Activated effector memory CD4-positive, alpha-beta T cell treated with anti-CD3 and anti-CD28 coated beads, Interleukin-2, amount 50 U/mL, for 16 hours (primary cell): ENCODE measurements around the gene DDAH2.

Experiments used
- DNase-seq: peaks from one replicate; pipeline ENCODE4 v3.0.0-alpha.2; 2020

Gene DDAH2

DNA sequence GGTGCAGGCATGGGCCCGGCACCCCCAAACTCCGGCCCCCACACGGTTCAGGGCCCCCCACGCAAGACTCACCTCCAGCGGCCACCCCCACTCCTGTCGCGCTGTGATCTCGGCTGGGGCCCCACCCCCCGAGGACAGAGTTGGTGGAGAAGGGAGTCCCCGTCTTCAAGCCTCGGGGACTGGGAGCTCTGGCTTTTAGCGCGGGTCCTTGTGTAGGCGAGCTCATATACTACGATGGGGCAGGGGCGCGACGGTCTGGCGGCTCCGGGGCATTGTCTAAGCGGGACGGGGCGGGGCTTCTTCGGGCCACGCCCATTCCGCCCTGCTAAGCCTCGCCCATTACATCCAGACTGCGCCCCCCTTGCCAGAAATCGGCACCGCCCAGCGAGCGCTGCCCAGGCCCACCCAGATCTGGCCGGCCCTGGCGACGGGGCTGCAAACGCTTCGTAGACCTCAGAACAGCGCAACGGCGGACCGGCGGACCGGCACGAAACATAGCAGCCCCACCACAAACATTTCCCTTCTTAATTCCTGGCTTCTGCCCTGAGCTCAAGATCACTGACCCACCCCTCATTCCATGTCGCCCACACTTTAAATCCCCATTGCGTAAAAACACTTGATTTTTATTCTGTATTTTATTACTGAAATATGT is 1.0 kb upstream of the DDAH2 start:
- DNase-seq, result peak; percentile 86

DNA sequence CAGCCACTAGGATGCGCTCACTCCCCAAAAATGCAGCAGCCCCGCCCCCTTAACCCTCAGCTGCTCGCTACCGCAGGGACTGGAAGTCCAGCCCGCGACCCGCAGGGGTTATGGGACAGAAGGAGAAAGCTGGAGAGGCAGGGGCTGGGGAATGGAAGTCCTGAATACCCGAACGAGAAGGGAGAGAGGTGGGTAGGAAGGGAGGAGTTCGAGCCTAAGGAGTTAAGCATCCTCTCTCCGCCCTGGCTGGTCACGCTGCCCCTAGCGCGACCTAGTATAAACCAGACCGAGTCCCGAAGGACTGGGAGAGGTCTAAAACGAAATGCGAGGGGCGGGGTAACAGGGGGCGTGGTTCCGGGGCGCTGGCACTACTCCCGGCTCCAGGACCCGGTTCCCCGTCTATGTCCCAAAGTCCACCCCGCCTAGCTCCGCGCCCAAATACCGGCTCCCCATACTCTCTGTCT is 448 bp upstream of the DDAH2 start:
- DNase-seq, result peak; percentile 93

DNA sequence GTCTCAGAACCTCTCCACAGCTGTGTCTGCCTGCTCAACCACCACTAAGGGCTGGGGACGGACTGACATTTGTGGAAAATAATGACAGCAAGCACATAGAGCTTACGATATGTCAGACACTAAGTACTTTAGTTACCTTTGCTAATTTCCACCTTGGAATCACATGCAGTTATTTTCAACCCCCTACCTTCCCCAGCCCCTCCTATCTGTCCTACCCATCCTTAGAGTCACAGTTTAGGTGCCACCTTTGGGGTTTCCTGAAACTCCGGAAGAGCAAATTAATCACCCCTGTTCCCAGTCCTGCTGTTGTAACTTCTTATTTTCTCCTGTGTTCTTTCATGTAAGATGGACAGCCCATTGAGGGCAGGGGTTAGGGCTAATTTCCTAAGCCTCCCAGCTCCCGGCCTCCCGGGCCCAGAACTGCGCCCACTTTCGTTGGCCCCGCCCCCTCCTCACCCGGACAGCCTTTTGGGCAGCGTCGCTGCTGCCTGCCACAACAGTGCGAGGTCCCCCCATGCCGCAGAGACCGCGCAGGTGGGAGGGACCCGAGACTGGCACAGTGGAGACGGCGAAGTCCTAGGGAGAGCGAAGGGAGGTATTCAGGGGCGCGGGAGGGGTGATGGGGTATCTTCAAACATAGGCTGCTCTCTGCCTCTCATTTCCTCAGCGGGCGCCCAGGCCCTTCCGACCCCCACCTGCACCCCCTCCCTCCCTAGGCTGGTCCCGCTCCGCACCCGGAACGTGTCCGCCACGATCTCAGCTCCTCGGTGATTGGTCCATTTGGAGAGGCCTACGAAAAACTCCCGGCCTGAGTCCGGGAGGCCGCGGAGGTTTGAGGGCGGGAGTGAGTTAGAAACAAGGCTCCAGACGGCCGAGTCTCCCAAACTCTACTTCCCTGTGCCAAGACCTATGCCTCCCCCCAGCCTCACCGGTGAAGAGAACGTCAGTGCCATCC is 1.1 kb downstream of the DDAH2 start:
- DNase-seq, result no peak

DNA sequence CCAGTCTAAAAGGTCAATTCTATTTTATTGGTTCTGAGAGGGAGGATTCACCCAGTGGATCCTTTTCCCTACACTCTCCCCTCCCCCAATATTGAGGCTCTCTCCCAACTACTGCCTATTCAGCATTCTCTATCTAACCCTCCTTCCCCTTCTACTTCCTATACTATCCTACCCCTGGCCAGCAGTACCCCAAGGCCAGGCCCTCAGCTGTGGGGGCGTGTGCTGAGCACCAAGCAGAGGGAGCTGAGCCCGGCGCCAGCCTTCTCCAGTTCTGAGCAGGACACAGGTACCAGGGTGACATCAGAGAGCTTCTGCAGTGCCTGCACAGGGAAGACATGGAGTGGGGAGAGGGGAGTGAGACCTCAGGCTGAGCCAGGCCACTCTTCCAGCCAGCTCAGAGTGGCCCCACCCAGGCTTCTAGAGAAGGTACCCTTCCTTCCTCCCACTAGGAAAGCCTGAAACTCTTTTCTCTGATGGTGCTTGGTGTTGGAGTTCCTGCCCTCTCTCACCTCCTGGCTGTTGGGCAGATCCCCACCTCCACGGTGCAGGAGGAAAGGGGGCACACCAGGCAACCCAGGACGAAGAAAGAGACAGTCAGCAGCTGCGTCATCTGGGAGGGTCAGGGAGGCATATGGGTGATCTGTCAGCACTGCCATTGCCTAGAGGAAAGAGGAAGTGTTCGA is 1.9 kb downstream of the DDAH2 start:
- no peak for DNase-seq

DNA sequence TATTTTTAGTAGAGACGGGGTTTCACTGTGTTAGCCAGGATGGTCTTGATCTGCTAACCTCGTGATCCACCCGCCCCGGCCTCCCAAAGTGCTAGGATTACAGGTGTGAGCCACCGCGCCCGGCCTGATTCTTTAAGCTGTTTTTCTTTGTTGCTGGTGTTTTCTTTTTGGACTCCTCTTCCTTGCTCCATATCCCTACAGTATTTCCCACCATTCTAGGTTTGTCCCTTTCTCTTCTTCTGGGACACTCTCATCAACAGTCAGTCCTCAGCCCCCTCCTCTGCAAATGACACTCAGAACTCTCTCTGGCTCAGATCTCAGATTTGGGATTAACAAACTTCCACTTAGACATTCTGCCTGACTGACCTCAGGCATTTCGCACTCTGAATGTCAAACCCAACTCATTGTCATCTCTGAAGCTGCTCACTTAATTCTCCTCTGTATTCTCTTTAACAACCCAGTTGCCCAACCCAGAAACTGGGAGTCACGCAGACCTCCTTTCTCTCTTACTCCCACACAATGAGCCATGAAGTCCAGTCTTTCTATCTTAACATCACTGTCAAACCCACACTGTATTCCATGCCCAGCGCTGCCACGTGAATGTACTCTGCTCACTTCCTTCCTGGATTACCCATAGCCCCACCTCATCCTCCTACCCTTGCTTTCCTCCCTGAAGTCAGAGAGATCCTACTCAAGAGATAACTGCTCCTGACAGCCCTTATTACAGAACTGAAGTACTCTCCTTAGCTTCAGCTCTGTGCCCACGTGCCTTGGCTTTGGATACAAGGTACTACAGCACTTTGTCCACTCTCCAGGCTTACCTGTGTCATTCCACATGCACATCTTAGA is 3.4 kb downstream of the DDAH2 start:
- no peak for DNase-seq

DNA sequence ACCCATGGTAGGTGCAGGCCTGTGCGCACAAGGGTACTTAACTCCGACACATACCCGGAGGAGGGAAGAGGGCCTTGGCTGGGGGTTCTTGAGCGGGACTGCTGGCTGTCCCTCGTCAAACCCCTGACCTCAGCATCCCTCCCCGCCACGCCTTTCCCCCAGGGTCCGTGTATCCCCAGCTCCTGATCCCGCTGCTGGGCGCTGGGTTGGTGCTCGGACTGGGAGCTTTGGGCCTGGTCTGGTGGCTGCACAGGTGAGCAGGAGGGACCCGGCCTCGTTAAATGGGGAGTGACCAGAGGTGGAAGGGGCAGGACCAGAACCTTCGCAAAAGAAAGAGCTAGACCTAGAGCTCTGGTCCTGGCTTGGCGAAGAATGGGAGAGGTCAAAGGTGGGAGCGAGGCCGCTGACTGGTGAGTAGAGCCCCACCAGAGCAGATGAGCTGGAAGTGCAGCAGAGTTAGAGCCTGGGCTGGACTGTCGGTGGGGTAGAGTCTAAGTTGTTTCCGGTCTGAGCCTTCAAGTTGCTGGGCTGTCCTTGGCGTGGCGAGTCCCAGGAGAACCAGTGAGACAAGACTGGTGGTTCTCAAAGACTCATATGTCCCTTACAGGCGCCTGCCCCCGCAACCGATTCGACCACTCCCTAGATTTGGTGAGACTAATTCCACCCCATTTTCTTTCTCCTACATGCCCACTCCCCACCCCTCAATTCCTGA is 5.0 kb downstream of the DDAH2 start:
- DNase-seq, result no peak

DNA sequence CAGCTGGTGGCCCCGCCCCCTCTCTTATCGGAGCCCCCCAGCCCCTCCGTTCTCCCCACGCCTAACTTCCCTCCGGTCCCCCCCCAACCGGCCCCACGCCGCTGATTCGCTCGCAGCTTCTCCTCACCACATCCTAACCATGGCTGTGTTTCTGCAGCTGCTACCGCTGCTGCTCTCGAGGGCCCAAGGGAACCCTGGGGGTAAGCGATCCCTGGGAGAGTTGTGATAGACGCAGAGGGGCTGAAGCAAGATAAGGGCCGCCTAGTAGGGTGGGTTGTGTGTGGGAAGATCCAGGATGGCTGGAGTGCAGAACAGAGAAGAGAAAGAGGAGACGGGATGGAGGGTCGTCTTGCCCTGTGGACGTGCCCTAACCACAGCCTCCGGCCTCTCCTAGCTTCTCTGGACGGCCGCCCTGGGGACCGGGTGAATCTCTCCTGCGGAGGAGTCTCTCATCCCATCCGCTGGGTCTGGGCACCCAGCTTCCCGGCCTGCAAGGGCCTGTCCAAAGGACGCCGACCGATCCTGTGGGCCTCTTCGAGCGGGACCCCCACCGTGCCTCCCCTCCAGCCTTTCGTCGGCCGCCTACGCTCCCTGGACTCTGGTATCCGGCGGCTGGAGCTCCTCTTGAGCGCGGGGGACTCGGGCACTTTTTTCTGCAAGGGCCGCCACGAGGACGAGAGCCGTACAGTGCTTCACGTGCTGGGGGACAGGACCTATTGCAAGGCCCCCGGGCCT is 5.7 kb downstream of the DDAH2 start, which contains the start of gene MPIG6B:
TSS of gene MPIG6B (plus strand) at position 129 of the 735 bp plus-strand sequence. CDS start at position 140, 11 bp downstream.
- DNase-seq, result no peak

DNA sequence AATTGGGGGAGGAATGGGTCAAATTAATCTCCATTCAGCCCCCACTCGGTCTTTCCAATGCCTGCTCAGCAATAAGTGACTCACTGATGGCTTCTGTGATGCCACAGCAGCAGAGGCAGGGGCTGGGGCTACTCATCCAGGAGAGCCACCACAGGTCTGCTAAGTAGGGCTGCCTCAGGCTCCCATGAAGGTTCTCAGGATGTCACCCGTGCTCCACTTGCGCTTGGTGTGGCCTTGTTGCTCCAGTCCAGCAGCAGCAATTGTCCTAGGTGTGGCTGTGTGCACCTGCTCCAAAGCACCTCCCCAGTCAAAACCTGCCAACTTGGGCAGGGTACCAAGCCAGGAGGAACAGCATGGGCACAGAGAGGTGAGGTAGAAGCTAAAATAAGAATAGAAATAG is 6.9 kb downstream of the DDAH2 start:
- DNase-seq, result no peak

DNA sequence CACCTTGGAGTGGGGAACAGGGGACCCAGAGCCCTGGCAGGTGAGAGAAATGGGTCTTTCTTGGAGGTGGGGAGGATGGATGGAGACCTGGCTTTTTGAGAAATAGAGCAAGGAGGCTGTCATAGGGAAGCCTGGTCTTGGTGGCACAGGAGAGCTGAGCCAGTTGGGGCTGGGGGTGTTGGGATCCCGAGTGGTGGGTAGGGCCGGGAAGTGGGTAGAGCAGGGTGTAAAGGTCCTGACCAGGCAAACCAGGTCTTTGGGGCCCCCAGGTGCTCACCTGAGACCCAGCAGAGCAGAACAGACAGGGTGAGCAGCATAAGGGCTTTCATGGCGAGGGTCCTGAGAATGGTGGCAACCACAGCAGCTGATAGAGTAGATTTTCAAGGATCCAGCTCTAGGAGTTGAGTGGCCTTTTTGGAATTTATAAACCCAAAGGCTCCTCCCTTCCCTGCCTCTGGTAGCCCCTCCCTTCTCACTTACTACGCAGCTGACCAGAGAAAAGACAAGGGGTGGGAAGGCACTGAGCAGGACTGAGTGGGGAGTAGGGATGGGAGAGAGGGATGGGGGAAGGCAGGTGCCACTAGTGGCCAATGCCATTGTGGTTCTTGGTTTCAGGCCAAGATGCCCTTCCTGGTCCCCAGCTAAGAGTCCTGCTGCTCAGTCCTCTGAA is 7.6 kb downstream of the DDAH2 start, which contains the start of gene LY6G6C:
TSS of gene LY6G6C (minus strand) at position 396 of the 670 bp plus-strand sequence. CDS start at position 329, 67 bp downstream.
- no peak for DNase-seq

DNA sequence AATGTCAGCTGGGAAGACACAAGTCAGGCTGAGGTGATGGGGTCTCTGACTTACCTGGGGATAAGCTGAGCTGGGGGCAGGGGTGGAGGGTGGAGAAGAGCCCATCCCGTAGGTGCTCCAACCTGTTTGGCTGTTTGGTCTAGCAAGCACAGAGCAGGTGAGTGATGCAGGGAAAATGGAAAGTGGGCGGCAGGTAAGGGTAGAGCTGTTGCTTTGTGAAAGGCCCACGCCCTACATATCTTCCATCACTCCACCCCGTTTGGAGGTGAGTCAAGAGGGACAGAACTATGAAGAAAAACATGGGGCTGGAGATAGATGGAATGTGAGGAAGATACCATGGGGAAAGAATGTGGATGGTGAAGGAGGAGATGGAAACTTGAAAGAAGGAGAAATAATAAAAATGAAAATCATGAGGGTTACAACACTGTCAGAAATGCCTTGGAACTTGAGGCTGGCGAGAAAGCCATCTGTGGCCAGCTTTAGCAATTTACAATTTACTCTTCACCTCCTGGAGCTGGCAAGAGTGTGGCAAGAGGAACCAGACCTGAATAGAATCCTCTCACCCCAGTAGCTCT is 8.8 kb downstream of the DDAH2 start:
- DNase-seq, result no peak

DNA sequence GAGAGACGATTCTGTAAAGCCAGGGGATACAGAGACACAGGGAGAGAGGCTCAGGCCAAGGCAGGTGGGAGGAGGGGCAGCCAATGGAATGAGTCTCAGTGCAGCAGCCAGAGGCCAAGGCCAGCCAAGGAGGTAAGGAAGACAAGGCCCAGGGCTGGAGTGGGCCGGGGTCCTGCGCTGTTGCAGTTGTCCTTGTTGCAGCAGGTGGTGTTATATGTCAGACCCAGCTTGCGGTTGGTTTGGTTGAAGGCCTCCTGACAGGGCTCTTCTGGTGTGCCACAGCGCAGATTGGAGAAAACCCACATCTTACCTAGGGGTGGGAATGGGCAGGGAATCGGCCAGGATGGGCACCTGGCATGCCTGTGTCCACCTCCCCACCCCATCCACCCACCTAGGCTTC is 10.1 kb downstream of the DDAH2 start:
- no peak for DNase-seq

DNA sequence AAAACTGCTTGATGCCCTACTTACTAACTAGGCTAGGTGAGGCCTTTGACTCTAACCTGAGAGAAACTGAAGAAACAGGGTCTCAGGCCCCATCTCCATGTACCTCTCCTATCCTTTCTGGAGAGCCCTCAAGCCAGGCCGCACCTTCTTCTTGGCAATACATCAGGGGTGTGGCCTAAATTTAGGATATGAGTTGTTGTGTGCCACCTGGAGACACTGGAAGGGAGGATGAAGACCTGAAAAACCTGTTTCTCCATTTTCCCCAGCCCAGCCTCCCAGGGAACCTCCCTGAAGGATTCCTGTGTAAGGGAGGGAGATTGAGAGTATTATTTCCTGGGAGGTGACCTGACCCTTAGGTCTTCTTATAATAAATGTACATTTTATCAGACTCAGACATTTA is 10.8 kb downstream of the DDAH2 start:
- DNase-seq, result no peak

DNA sequence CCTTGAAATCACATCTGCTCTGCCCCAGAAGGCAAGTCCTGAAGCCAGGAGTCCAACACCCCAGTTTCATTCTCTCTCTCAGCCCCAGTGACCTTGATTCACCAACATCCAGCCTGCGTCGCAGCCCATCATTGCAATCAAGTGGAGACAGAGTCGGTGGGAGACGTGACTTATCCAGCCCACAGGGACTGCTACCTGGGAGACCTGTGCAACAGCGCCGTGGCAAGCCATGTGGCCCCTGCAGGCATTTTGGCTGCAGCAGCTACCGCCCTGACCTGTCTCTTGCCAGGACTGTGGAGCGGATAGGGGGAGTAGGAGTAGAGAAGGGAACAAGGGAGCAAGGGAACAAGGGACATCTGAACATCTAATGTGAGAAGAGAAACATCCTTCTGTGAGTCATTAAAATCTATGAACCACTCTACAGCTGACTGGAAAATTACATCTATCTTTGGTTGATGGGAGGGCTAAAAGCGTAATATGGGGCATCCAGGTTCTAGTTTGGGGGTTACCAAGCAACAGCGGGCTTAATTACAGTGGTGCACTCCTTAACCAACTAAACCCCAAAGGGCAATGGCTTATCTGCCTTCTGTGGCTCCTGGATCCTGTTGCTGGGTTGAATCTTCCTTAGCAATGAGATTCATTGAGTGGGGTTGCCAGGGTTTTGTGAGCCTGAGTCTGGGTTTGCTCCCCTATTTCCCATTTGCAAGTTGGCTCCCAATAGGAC is 11.4 kb downstream of the DDAH2 start:
- no peak for DNase-seq

DNA sequence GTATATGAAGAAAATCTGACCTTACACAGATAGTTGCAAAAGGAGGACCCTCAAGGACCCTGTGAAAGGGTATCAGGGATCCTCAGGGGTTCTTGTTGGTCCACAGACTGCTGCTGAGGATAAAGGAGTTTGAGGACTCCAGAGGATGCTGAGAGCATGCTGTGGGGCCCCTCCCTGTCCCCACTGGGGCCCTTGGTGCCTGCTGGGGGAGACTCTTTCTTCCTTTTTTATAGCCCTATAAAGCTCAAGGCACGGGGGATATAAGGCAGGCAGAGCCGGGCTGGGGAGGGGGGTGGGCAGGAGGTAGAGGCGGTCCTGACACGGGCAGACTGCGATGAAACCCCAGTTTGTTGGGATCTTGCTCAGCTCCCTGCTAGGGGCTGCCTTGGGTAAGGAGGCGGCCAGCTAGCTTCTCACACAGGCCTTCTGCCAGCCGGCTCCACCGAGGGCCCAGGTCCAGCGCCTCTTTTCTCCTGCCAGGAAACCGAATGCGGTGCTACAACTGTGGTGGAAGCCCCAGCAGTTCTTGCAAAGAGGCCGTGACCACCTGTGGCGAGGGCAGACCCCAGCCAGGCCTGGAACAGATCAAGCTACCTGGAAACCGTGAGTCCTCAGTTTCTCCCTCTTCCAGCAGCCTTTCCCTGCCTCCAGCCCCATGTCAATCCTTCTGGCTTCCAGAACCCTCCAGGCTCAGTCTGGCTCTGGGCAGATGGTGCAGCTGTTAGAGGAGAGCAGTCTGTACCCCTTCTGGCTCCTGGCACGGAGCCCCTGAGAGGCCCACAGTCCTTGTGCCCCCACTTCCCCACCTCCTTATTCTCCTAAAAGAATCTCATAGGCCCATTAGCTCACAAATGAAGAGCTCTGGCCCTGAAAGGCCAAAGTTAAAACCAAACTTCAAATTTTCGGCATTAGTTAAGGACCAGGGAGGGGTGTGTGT is 13.8 kb downstream of the DDAH2 start, which contains the start of gene LY6G6D:
TSS of gene LY6G6D (plus strand) at position 327 of the 937 bp plus-strand sequence. CDS start at position 335, 8 bp downstream.
- DNase-seq, result no peak

DNA sequence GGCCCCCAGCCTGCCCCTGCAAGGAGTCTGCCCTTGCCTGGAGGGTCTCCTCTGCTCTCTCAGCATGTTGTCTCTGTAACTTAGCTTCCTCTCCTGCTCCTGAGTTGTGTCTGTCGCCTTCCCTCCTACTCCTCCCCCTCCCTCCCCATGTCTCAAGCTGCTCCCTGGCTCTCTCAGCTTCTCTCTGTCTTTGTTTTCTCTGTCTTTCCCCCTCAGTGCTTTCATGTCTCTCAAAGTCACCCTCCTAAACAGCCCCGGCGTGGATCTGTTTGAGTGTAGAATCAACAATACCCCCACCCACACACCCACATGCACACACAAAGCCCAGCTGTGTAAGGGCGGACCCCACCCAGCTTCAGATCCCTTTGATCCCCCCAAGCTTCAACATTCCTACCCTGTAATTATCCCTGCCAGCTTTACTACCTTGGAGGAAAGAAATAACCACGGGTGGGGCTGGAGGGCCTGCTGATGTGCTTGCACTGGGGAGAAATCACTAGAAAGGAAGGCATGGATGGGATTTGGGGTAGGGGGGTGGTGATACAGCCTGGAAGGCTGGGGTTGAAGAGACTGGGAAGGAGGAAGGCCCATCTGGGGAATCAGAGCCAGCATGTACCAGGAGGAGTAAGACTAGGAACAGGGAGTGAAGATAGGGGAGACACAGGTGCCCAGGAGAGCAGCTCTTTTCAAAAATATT is 15.0 kb downstream of the DDAH2 start:
- no peak for DNase-seq

DNA sequence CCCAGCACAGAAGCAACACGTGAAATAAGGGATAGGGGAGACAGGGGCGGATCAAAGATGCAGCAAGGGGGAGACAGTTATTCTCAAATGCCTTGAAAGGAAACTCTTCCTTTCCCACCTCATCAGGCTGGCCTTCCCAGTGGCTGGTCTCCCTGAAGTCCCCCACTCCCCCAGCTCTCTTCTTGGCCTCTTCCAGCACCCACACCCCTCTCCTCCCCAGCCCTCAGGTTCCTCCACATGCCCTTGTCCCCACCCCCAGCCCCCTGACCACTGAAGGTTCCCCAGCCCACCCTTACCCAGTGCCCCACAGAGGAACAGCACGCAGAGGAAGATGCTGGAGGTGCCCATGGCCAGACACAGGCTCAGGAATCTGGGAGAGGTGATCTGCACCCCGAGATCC is 15.6 kb downstream of the DDAH2 start:
- DNase-seq, result no peak

DNA sequence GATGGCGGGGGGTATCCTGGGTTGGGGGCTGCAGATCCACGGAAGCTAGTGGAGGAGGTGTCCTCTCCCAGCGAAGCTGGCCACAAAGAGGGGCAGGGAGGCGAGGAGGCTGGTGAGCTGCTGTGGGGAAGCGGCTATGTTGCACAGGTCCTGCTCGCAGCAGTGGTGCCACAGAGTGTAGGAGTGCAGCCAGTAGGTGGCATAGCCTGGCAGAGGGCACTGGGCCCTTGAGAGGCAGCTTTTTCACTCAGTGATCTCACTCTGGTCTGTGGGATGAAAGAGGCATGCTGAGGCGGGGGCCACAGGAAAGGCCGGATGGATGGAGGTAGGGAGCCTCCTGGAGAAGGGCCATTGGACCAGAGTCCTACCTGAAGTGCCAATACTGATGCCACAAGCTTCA is 16.8 kb downstream of the DDAH2 start:
- DNase-seq, result no peak
